ENCODE data around the gene GAS2L3. TPM values are rescaled to one million over a fixed set of nuclear protein-coding genes. Genes with fewer than 3 reads are reported as not detected.

The GAS2L3 gene
- total and polyA plus RNA-seq, 2 of the 13 experiments (the other 11 are each of a cell fraction or from before 2014, with no cell fraction given) = 7.0 to 20.8 TPM

DNA sequence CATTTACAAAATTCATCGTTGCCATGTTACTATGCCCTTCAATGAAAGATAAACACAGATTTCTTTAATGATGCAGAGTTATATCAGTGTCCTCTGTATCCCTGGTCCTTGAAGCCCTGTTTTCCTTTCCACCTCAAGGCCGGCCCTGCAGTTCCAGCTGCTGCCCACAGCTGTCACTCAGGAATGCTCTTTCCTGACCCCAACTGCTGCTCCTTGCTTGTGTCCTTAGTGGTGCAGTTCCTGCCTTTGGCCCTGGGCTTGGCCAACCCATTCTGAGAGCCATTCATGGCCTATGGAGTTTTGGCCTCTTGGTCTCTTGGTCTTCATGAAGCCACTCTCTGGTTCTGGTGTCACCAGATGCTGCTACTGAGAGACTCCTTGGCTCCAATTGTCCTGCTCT is 93.1 kb downstream of the GAS2L3 start:
- peak; percentile 12 for TF ChIP-seq TEAD3 (CRISPR knock-in tag; optimal IDR thresholded peaks at IDR 0.05; ENCODE audit: borderline replicate concordance)
- TF ChIP-seq, protein P1, sequence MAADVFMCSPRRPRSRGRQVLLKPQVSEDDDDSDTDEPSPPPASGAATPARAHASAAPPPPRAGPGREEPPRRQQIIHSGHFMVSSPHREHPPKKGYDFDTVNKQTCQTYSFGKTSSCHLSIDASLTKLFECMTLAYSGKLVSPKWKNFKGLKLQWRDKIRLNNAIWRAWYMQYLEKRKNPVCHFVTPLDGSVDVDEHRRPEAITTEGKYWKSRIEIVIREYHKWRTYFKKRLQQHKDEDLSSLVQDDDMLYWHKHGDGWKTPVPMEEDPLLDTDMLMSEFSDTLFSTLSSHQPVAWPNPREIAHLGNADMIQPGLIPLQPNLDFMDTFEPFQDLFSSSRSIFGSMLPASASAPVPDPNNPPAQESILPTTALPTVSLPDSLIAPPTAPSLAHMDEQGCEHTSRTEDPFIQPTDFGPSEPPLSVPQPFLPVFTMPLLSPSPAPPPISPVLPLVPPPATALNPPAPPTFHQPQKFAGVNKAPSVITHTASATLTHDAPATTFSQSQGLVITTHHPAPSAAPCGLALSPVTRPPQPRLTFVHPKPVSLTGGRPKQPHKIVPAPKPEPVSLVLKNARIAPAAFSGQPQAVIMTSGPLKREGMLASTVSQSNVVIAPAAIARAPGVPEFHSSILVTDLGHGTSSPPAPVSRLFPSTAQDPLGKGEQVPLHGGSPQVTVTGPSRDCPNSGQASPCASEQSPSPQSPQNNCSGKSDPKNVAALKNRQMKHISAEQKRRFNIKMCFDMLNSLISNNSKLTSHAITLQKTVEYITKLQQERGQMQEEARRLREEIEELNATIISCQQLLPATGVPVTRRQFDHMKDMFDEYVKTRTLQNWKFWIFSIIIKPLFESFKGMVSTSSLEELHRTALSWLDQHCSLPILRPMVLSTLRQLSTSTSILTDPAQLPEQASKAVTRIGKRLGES (CRISPR knock-in tag; IDR thresholded peaks at IDR 0.05; ENCODE audit: borderline replicate concordance) = no peak
- TF ChIP-seq, protein P2, sequence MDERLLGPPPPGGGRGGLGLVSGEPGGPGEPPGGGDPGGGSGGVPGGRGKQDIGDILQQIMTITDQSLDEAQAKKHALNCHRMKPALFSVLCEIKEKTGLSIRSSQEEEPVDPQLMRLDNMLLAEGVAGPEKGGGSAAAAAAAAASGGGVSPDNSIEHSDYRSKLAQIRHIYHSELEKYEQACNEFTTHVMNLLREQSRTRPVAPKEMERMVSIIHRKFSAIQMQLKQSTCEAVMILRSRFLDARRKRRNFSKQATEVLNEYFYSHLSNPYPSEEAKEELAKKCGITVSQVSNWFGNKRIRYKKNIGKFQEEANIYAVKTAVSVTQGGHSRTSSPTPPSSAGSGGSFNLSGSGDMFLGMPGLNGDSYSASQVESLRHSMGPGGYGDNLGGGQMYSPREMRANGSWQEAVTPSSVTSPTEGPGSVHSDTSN (CRISPR knock-in tag; IDR thresholded peaks at IDR 0.05) = peak; percentile 63; the same call in 1 of the 2 replicates
- DNase-seq (ENCODE audit: low spot score) = no peak
- WGBS (ENCODE audit: low lambda C conversion rate) = 29% methylated on average over 2 of the region's 2 CpGs
- Histone ChIP-seq H3K27me3 (ENCODE audit: control insufficient read depth in 1 of 2, insufficient read depth in 2 of 2, low read length in 2 of 2) (peaks cover 1 to 4% of the 10 kb centered on the region in 2 experiments; a peak in 3 of 5 replicates), H3K4me3 (replicated peaks in 1 of 3; ENCODE audit: insufficient read depth in 1 of 3, low read depth in 2 of 3, low read length in 3 of 3) (no peak overlapping the region), H2AFZ (ENCODE audit: low read length) (no peak overlapping the region), H3K9ac (ENCODE audit: insufficient read depth, low read depth, low read length) (no peak overlapping the region), H3K79me2 (ENCODE audit: insufficient read depth, low read length) (no peaks in the 10 kb centered on the region), H4K20me1 (ENCODE audit: insufficient read depth, low read length) (no peaks in the 10 kb centered on the region), H3K4me2 (ENCODE audit: low read depth, low read length) (no peak overlapping the region), H3K4me1 (ENCODE audit: insufficient read depth, low read length) (peaks cover 7% of the 10 kb centered on the region; the same call in 1 of the 2 replicates), H3K9me3 (ENCODE audit: low read length) (no peaks in the 10 kb centered on the region), H3K36me3 (replicated peaks in 1 of 2; ENCODE audit: control insufficient read depth in 1 of 2, insufficient read depth in 2 of 2, low read length in 2 of 2) (no peaks in the 10 kb centered on the region), H3K27ac (ENCODE audit: extremely low read length, insufficient read depth, low read length) (no peak overlapping the region)
- in situ Hi-C loops (cut with HindIII; ENCODE audit: extremely low pct_ligation_motif_present, low pct_unique_long_range_greater_than_20kb) = no loop called here
- ChIA-PET CTCF (ENCODE audit: low intra/inter-chr PET ratio, low total read pairs) (no interaction called here), POLR2A (no interaction called here)
- FAIRE-seq = no peak
- no TSS peak for BruUV-seq (replicated peaks)
- peak; percentile 60 for ATAC-seq
- intact Hi-C loops (cut with micrococcal nuclease; ENCODE audit: unreplicated experiment) = loop anchor here (2.0 to 5.0 kb wide), 2 partner anchors 74 to 94 kb away; partner anchors contain the start of gene GAS2L3
